Loucy (cell line): Measurements from ENCODE around the gene CSH2.
"Not testable (repeated sequence)": the region's sequence is repeated elsewhere in the genome, so short reads cannot be mapped to it uniquely, and the experiment has no call there.

Source experiments
- CTCF ChIP-seq: fragments of 200-600 bp; sonication (generic); conservative IDR thresholded peaks from 2 replicates; pipeline ENCODE4 v1.5.1; 2014; ENCODE audit warnings: mild to moderate bottlenecking, antibody characterized with exemption, low read length
- EZH2phosphoT487 ChIP-seq: fragments of 200-600 bp; IDR thresholded peaks from 2 replicates; pipeline ENCODE4 v1.6.1; 2018; ENCODE audit warnings: antibody characterized with exemption, mild to moderate bottlenecking, moderate library complexity, borderline replicate concordance

GRCh38 chr17:63922402-63922801, 48.9 kb upstream of the CSH2 start:
- TF ChIP-seq CTCF, EZH2phosphoT487: not testable (repeated sequence)
